NCI-H446 treated with DMSO at 0.1 percent for 48 hours (cell line): ENCODE results near the gene SPG21.
"Not testable (repeated sequence)": the region's sequence is repeated elsewhere in the genome, so short reads cannot be mapped to it uniquely, and the experiment has no call there.

Experiments
- DNase-seq: peaks from one replicate; lab custom pipeline; 2025; lab: John Stamatoyannopoulos, UW

SPG21 gene, protein sequence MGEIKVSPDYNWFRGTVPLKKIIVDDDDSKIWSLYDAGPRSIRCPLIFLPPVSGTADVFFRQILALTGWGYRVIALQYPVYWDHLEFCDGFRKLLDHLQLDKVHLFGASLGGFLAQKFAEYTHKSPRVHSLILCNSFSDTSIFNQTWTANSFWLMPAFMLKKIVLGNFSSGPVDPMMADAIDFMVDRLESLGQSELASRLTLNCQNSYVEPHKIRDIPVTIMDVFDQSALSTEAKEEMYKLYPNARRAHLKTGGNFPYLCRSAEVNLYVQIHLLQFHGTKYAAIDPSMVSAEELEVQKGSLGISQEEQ

DNA sequence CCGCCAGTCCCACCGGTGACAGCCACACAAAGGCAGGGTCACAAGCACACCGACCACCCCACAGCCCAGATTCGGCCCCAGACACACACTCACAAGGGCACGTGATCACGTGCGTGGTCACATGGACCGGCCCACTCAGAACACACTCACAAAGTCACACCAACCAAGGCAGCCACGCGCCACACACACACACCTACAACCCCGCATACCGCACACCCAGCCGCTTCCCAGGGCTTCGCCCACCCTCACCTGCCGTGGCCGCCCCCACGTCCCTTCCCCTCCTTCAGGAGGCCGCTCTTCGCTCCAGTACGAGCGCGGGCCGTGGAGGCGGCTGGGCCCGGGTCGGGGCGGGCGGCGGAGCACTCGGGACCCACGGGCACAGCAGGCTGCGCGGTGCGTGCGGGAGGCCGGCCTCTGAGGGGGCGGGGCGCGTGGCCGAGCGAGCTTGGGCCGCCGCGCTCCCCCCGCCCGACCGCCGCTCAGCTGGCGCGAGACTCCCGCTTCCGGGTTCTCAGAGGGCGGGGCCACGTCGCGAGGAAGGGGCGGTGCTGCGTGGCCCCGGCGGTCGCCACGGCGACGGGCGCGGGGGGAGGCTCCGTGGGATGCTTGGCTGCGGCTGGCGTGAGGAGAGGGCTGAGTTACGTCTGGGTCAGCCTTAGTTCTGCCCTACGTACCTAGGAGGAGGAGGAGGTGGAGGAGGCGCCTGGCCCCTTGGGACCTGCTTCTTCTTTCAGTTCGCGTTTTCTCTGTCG, at the start of gene SPG21:
Gene SPG21 (minus strand): TSS at position 499 of the 752 bp plus-strand sequence. CDS start 6,345 bp downstream, outside the sequence.
- peak; percentile 66 for DNase-seq

DNA sequence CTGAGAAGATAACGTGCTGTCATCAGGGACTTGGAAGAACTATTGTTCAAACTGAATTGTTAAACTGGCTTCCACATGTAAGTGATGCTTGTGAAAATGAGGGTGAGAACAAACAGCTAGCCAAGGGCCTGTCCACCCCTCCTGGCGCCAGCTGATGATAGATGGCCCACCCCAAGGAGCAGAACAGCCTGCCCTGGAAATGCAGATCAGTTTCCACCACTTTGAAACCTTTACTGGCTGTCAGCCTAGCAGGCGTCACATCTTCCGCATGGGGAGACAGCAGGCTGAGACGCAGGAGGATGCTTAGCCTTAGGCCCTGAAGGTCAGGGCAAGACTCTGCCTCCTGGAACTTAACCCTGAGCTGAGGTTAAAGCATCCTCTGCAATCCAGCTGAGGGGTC, 49.1 kb upstream of the SPG21 start:
- no peak for DNase-seq

DNA sequence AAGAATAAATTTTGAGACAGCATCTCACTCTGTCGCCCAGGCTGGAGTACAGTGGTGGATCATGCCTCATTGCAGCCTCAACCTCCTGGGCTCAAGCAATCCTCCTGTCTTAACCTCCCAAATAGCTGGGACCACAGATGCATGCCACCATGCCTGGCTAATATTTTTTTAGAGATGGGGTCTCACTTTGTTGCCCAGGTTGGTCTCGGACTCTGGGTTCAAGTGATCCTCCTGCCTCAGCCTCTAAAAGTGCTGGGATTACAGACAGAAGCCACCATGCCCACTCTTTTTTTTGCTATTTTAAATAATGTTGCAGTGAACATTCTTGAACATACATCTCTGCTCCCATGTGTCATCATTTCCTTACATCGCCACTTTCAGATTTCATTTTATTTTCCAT, 48.7 kb upstream of the SPG21 start:
- DNase-seq: no peak

DNA sequence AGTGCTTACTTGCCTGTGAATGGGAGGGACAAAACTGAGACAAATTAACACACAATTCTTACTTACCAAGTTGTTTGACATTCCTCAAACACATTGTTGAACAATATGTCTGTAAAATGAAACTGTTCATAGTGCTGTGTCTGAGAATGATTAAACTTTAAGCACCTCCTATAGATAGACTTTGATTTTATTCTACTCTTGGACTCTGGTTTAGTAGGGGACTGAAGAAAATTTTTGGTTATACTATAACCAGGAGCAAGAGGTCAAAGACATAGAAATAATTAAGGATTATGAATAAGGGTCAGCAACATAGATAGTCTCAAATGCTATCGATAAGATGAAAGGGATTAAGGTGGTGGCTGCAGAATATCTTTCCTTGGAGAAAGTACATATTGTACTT, 47.6 kb upstream of the SPG21 start:
- DNase-seq: no peak

DNA sequence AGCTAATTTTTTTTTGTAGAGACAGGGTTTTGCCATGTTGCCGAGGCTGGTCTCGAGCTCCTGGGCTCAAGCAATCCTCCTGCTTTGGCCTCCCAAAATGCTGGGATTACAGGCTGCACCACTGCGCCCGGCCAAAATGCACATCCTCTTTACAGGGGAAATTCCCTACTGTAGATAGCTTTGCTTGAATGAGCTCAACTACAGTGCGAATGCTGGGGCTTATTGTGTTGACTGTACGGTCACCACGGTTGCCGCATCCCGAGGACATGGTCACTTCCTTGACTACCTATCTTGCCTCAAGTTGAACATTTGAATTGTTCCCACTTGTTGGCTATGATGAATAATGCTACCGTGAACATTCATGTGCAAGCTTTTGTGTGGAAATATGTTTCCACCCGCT, 45.0 kb upstream of the SPG21 start:
- DNase-seq: no peak

DNA sequence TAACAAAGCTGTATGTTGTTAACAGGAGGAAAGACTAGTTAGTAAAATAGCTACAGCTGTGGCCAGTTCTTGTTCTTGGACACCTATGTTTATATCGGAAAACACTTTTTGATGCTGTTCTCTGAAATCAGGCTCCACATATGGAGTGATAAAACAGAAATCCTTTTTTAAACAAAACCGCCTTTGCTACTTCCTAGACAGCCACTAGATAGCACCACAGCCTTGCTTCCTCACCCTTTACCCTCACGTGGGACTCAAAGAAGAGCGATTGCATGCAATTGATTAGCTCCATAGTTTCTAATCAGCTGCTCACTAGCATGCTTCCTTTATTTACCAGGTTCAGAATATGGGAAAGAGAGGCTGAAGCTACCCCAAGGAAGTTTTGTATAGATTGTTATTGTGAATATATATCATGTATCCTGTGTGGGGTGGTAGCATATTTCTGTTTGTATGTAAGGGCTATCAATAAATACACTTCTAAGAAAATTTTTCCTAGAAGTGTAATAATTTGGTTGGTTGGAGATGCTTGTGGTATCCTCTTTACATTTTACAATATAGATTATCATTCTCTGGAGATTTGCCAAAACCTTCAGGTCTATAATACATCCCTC, 44.0 kb upstream of the SPG21 start:
- DNase-seq: no peak

DNA sequence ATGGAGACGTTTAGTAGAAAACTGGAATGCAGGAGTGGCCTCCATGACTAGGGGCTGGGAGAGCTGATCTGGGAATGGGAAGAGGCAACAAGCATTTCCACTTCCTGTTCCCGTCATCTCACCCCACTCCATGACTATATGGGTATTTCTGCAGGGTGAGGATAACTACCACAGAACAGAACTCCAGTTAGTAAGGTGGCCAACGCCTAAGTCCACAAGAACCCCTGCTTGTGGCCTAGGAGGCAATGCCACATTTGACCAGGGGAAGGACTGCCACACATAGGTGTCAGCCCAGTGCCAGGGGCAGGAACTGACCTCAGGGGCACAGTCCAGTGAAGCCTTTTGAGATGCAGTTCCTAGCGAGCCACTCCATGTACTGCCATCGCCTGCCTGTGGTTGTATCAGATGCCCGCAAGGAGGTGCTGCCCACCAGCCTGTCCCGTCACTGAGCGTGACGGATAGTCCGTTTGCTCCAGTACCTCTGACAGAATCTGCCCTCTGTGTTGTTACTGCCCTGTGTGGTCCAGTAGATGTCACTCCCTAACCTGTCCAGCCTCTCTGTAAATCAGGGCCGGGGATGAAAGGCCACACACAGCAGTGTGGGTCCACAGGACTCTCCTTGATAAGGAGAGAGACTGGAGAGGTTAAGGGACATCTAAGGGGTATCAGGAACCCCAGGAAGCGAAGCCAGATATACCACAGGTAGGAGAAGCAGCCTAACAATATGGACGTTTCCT, 43.3 kb upstream of the SPG21 start:
- no peak for DNase-seq

DNA sequence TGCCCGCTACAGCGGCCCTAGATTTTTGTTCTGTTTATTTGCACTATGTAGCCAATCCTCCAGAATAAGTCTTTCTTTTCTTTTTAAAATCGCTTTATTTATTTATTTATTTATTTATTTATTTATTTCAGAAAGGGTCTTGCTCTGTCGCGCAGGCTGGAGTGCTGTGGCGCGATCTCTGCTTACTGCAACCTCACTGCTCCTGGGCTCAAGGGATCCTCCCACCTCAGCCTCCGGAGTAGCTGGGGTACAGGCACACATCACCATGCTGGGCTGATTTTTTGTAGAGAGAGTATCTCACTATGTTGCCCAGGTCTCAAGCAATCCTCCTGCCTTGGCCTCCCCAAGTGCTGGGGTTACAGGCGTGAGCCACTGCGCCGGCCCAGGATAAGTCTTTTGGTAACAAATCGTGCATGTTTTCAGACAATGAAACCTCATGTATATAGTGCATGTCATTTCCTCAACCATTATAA, 40.1 kb upstream of the SPG21 start:
- DNase-seq: no peak

DNA sequence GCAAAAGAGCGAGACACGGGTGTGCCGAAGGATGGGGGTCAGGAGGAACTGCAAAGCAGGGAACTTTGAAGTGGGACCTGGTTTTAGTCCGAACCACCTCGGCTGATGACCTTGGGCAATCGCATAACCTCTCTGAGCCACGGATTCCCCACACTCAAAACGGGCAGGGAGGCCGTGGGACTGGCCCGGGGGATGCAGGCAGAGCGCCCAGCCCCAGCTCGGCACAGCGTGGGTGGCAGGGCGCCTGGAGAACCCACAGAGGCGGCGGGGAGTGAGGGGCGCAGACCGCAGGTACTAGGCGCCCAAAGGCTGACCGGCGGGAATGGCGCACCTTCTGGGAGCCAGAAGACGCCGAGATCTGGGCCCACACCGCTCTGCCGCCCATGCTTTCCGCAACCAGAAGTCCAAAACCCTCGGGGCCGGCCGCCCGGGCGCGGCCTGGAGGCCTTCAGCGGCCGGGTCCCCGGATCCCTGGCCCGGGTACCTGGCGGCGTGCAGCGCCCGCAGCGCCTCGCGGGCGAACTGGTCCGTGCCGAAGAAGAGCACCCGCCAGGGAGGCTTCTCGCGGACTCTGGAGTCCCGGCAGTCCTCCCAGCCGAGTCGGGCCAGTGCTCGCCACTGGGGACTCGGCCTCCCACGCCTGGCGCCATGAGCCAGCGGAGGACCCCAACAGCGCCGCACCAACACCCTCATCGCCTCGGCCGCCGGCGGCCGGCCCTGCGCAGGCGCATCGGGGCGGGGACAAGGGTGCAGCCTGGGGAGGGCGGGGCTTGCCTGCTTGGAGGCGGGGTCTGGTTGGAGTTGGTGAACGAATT, 39.4 kb upstream of the SPG21 start, which contains the start of gene MTFMT:
Gene MTFMT (minus strand): TSS at position 719 of the 815 bp plus-strand sequence. CDS start 26 bp downstream, at position 693.
- peak; percentile 18 for DNase-seq

DNA sequence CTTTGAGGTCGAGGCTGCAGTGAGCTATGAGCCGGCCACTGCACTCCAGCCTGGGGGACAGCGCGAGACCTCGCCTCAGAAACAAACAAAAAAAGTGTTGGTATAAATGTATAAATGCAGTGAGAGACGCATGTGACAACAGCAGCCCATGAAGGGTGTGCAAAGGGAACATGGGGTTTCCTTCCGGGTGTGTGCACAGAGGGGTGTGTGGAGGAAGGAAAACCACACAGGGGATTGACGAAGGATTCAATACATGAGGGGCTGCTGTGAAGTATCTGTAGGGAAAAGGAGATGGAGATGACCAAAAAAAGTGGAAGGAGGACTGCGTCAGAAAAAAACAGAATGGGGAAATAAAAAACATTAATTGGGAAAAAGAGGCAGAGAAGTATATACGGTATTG, 38.6 kb upstream of the SPG21 start:
- no peak for DNase-seq

DNA sequence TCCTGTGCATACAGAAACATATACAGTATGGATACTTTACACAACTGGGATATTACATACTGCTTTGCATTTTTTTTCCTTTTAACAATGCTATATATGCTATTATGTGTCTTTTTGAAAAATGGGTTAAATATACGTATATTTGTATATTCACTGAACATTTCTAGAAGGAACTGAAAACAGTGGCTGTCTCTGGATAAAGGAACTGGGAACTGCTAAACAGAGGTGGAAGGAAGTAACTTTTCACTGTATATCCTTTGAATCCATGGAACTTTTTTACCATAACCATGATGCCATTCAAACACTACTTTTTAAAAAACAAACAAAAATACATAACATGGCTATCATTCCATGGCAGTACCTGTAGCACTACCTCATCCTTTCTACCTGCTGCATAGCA, 37.9 kb upstream of the SPG21 start:
- no peak for DNase-seq

DNA sequence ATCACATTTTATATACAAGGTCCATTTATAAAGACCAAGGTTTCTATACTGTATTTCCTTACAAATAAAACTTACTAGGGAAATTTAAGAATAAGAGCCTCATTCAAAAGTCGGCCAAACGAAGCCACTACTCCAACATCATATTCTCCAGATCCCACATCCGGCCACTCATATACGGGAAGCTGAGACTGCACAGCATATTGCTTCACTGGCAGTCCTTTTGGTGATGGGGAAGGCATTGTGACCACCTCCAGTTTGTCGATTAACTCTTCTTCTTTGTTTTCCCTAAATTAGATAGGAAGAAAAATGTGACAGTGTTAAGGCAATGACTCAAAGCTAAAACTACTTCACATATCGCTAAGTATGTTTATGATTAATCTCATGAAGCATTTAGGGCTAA, 37.0 kb upstream of the SPG21 start:
- no peak for DNase-seq

DNA sequence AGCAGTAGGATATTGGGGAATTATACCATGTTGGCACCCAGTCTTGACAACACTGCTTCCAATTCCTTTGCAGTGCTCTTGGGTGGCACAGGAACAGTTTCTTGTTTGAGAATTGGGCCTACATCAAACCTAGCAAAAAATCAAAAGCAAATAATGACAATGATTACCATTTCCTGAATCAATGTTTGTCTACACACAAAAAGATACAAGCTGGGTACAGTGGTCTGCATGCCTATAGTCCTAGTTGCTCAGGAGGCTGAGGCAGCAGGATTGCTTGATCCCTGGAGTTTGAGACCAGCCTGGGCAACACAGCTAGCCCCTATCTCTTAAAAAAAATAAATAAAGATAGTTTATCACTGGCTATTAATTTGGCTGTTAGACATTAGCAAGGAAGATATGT, 31.8 kb upstream of the SPG21 start:
- DNase-seq: no peak

DNA sequence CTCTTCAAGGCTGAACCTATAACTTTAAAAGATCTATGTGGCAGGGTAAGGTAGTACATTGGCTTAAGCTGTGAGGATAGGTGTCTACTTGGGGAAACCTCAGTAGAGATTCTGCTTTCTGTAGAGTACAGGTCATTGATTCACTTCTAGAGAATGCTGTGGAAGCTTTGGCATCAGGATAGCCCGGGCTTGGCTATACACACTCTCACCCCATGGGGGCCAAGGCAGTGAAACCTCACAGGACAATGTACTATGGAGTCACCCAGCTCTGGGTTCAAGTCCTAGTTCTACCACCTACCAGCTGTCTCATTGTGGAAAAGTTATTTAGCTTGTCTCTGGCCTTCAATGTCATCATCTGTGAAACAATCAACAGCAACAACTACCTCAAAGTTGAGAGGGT, 30.7 kb upstream of the SPG21 start:
- no peak for DNase-seq

DNA sequence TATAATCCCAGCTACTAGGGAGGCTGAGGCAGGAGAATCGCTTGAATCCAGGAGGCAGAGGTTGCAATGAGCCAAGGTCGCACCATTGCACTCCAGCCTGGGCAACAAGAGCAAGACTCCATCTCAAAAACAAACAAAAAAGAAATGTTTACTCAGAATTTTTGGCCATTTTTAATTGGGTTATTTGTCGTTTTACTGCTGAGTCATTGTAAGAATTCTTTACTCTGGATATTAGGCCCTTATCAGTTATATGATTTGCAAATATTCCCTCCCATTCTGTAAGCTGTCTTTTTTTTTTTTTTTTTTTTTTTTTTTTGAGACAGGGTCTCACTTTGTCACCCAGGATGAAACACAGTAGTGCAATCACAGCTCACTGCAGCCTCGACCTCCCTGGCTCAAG, 21.5 kb upstream of the SPG21 start:
- not testable (repeated sequence) for DNase-seq

DNA sequence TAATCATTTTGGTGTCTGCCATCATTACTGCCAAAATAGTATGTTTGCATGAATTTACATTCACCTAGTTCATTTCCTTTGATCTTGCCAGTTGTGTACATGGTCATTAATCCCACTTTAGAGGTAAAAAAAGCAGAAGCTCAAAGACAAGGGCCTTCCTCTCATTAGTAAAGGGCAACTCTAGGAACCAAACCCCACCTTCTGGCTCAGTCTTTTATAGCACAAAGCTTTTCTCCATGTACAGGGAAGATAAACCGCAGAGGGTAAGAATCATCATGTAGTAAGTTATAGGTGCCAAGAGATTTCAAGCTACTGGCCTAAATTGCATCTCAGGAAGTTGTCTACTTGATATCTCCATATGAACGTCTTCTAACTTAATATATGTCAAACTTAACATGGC, 19.3 kb upstream of the SPG21 start:
- DNase-seq: no peak

DNA sequence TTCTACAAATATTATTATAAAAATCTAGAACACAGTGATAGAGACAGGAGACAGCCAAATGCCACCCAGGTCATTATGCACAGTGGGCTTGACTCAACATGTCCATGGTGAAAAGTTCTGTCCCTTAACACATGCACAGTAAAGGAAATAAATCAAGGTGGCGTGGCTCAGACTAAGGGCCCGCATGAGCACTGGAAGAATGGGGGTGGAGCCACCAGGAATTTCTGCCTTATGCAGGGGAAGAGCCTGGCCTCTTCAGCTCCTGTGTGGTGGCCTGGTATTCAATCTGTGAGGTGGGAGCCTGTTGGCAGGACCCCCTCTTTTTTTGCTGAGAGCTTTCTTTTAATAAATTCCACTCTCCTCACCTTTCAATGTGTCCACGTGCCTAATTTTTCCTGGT, 17.2 kb upstream of the SPG21 start:
- DNase-seq: no peak

DNA sequence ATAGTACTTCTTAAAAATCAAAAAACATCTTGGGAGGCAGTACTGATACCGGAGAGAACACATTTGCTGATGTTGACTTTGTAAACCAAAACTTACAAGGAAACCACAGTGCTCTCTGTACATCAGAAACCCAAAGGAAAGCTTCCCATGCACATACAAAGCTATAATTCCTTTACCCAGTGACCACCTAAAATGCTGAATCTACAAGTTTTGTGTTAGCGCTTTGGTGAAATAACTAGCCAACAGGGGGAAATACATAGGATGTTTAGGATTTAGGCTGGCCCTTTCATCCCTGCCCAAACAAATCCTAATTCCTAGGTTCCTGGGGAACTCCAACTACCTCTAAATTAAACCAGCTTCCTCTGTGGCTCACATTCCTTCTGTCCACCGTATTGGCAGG, 15.3 kb upstream of the SPG21 start:
- DNase-seq: no peak

DNA sequence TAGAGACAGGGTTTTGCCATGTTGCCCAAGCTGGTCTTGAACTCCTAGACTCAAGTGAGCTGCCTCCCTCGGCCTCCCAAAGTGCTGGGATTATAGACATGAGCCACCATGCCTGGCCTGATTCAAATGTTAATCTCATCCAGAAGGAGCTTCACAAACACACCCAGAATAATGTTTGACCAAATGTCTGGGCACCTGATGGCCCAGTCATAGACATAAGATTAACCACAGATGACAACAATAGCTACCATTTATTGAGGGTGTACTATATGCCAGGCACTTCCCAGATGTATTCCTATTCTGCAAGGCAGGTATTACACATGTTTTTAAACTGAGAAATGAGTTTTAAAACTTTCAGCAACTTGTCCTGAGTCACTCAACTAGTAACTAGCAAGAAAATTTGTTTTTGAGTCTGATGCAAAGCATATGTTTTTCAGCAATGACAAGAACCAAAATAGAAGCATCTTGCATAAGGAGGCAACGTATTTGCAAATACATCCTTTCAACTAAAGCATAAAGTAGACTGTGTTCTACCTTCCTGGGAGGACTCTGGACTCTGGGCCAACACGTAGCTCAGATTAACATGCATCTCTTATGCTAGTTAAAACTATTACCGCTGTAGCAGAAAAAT, 8.1 kb upstream of the SPG21 start:
- no peak for DNase-seq

DNA sequence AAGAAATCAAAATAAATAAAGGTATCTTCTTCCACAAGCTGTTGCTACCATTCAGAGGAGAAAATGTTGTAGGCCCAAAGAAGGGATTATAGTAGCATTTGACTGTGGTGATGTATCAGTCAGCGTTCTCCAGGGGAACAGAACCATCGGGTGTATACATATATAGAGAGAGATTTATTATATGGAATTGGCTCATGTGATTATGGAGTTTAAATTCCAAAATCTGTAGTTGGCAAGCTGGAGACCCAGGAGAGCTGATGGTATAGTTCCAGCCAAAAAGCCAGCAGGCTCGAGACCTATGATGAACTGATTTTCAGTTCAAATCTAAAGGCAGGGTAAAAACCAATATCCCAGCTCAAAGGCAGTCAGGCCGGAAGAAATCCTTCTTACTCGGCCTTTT, 7.4 kb upstream of the SPG21 start:
- DNase-seq: no peak

DNA sequence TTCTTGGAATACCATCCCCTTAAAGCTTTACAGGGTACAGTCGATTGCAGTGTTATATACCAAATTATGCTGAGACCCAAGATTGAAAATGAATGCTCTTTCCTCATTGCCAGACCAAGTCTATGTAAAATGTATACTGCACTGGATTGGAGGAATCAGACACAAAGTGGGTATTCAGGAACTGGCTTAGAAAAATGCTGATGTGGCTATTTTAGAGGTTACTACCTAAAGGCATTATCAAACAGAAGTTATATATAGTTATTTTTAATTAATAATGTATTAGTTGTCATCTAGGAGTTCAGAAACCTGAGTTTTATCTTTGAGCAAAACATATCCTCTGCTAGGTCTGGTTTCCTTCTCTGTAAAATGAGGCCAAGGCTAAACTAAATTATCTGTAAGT, 3.6 kb upstream of the SPG21 start:
- no peak for DNase-seq
